Gastroesophageal sphincter (tissue), 4 donors: ENCODE results near the gene LYSMD3. TPM values are rescaled to one million over a fixed set of nuclear protein-coding genes. Genes with fewer than 3 reads are reported as not detected.

Experiments used
- ATAC-seq: fragments of 150-250 bp; one replicate; pipeline ENCODE4 v1.9.1; 2016; ENCODE audit warnings: mild to moderate bottlenecking, moderate library complexity
- H3K27ac ChIP-seq, 4 donors: fragments of 200-600 bp; sonication (generic) in 3 of 4; 1 replicate in 3 of 4; 2 replicates in 1 of 4; pipeline ENCODE4 v1.5.1; 2016 to 2019
- H3K27me3 ChIP-seq: fragments of 200-600 bp; sonication (generic); one replicate; pipeline ENCODE4 v1.5.1; 2019
- H3K36me3 ChIP-seq, 2 donors: fragments of 200-600 bp; sonication (generic); one replicate each; pipeline ENCODE4 v1.5.1; 2019; ENCODE audit warnings: control low read depth in 1 of 2
- H3K4me1 ChIP-seq, 3 donors: fragments of 200-600 bp; sonication (generic); 1 replicate in 2 of 3; 2 replicates in 1 of 3; pipeline ENCODE4 v1.5.1; 2016 to 2019; ENCODE audit warnings: control low read depth in 2 of 3
- H3K4me3 ChIP-seq, 2 donors: fragments of 200-600 bp; sonication (generic); one replicate each; pipeline ENCODE4 v1.5.1; 2019; ENCODE audit warnings: mild to moderate bottlenecking in 1 of 2, moderate library complexity in 1 of 2
- H3K9me3 ChIP-seq, 3 donors: fragments of 200-600 bp; sonication (generic); one replicate each; pipeline ENCODE4 v1.5.1; 2017 to 2019; ENCODE audit warnings: control low read depth in 2 of 3
- EP300 ChIP-seq: sonication (generic); formaldehyde crosslinking; IDR thresholded peaks from one replicate; pipeline ENCODE4 v1.6.1; 2017; ENCODE audit warnings: antibody characterized with exemption, mild to moderate bottlenecking
- POLR2A ChIP-seq, 2 donors: fragments of 450-650 bp; IDR thresholded peaks; one replicate each; pipeline ENCODE4 v1.6.1; 2017; ENCODE audit warnings: antibody characterized with exemption in 2 of 2, mild to moderate bottlenecking in 2 of 2, moderate library complexity in 1 of 2
- POLR2AphosphoS5 ChIP-seq: sonication (generic); formaldehyde crosslinking; IDR thresholded peaks from one replicate; pipeline ENCODE4 v1.6.1; 2017; ENCODE audit warnings: antibody characterized with exemption
- WGBS, 2 donors: methylation state at CpG; one replicate each; pipeline ENCODE4 v1.1.5; 2018; ENCODE audit warnings: low coverage in 1 of 2; 5-methylcytosine and 5-hydroxymethylcytosine counted together
- total RNA-seq, 4 donors: library from RNA; depleted of rRNA; stranded (reverse); fragments of >200 nt; gene quantifications; one replicate each; pipeline ENCODE4 v1.1.0, GENCODE V29; 2016
- TF ChIP-seq, protein P1 (sequence below), 4 experiments: fragments of 200-600 bp in 2 of 4; fragments of 450-650 bp in 2 of 4; sonication (generic) in 1 of 4; IDR thresholded peaks; one replicate each; pipeline ENCODE4 v1.5.1; 2017 to 2019; ENCODE audit warnings: antibody characterized with exemption in 4 of 4, mild to moderate bottlenecking in 2 of 4, moderate library complexity in 2 of 4

The LYSMD3 gene
- total RNA-seq, 4 donors from 2014 or later: 14.2 to 27.6 (median 22.0) TPM

DNA sequence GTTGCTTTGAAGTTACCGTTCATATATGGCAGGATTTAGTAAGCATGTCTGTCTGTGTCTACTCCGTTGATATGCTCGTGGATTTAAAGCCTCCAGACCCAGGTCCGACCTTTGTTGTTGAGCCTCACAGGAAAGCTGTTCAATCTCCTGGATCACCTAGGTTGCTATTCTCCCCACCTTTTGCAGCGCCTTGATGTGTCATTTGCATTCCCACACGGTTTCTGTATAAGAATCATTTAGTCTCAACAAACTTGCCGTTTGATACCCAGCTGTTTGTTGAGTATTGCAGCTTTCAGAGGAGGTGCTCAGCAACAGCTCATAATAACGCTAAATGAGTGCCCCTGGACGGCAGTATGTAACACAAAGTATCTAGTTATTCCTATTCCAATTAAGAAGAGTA, 28.0 kb upstream of the LYSMD3 start:
- Histone ChIP-seq H3K4me1 (peaks cover 0 to 17% (median 7%) of the 10 kb centered on the region in 3 donors), H3K27me3 (peaks cover 87% of the 10 kb centered on the region), H3K27ac (no peak overlapping the region), H3K4me3 (no peak overlapping the region), H3K9me3 (no peaks in the 10 kb centered on the region), H3K36me3 (no peaks in the 10 kb centered on the region)
- 9 to 22% methylated on average over 9 of the region's 9 CpGs for WGBS, 2 donors
- TF ChIP-seq, protein P1, sequence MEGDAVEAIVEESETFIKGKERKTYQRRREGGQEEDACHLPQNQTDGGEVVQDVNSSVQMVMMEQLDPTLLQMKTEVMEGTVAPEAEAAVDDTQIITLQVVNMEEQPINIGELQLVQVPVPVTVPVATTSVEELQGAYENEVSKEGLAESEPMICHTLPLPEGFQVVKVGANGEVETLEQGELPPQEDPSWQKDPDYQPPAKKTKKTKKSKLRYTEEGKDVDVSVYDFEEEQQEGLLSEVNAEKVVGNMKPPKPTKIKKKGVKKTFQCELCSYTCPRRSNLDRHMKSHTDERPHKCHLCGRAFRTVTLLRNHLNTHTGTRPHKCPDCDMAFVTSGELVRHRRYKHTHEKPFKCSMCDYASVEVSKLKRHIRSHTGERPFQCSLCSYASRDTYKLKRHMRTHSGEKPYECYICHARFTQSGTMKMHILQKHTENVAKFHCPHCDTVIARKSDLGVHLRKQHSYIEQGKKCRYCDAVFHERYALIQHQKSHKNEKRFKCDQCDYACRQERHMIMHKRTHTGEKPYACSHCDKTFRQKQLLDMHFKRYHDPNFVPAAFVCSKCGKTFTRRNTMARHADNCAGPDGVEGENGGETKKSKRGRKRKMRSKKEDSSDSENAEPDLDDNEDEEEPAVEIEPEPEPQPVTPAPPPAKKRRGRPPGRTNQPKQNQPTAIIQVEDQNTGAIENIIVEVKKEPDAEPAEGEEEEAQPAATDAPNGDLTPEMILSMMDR (IDR thresholded peaks at IDR 0.05): no peak
- no peak for TF ChIP-seq POLR2AphosphoS5
- ATAC-seq: no peak

DNA sequence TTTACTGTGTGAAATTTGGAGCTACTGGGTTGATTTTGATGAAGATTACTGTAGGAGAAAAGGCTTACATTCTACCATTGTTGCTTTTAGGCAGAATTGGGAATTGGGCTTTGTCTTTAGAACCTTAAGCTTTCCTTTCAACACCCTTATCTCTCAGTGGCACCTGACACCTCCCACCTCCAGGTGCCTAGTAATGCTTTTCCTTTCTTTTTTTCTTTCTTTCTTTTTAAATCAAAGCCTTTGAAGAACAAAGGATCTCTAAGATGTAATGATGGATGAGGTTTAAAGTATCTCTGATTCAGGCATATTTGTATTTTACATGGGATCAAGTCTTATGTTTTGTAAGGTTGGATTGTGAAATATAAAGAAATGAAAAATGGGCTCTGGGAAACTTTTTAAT, 26.3 kb upstream of the LYSMD3 start:
- Histone ChIP-seq H3K9me3 (no peaks in the 10 kb centered on the region), H3K27me3 (peaks cover 71% of the 10 kb centered on the region), H3K36me3 (no peaks in the 10 kb centered on the region), H3K4me3 (no peak overlapping the region), H3K4me1 (peaks cover 0 to 17% (median 7%) of the 10 kb centered on the region in 3 donors), H3K27ac (no peak overlapping the region)
- TF ChIP-seq EP300 (no peak), POLR2A (IDR thresholded peaks at IDR 0.05) (no peak)
- TF ChIP-seq, protein P1 (IDR thresholded peaks at IDR 0.05): no peak
- ATAC-seq: no peak

DNA sequence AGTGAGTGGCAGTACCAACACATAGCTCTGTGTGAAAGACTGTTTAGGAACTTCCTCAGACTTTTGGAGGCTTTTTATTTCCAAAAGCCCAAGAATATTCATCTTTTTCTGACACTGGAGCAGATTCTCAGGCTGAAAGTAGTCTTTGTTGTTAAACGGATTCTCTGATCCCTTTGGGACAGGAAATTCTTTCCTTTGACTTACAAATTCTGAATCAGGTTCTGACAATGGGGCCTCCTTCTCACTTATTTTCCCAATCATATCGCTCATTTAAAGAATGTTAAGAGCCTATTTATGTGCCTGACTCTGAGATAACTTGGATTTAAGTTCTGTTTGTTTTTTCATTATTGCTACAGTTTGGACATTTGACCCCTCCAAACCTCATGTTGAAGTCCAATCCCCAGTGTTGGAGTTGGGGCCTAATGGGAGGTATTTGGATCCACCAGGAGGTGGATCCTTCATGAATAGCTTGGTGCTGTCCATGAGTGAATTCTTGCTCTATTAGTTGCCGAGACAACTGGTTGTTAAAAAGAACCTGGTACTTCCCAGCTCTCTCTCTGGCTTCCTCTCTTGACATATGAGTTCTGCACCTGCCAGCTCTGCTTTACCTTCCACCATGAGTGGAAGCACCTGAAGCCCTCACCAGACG, 25.1 kb upstream of the LYSMD3 start:
- Histone ChIP-seq H3K9me3 (no peaks in the 10 kb centered on the region), H3K4me3 (no peak overlapping the region), H3K36me3 (no peaks in the 10 kb centered on the region), H3K27me3 (peaks cover 59% of the 10 kb centered on the region), H3K4me1 (peaks cover 0 to 17% (median 7%) of the 10 kb centered on the region in 3 donors), H3K27ac (no peak overlapping the region)
- no peak for TF ChIP-seq EP300
- 56 to 61% methylated on average over 3 to 4 of the region's 4 CpGs for WGBS, 2 donors
- ATAC-seq: no peak

DNA sequence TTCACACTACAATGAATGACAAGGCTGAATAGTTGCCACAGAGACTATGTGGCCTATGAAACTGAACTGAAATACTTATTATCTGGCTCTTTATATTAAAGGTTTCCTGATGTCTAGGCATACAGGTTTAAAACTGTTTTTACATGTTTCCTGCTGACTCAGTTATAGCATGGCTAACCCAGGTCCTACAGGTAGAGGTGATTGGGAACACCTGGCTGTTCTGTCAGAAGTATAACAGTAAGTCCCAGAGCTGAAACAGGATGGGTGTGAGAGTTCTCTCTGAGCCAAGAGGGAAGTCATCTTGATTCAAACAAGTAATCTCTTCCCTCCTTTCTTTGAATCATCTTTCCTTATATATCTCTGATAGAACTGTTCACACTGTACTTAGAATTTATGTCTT, 24.3 kb upstream of the LYSMD3 start:
- no peak overlapping the region for H3K27ac ChIP-seq
- TF ChIP-seq POLR2A (IDR thresholded peaks at IDR 0.05): no peak
- TF ChIP-seq, protein P1 (IDR thresholded peaks at IDR 0.05): no peak
- no peak for TF ChIP-seq EP300
- no peak for TF ChIP-seq POLR2AphosphoS5
- peaks cover 0 to 12% (median 4%) of the 10 kb centered on the region in 3 donors for H3K4me1 ChIP-seq
- H3K27me3 ChIP-seq: peaks cover 52% of the 10 kb centered on the region
- H3K4me3 ChIP-seq: no peak overlapping the region
- H3K36me3 ChIP-seq: no peaks in the 10 kb centered on the region
- ATAC-seq: no peak
- H3K9me3 ChIP-seq: no peaks in the 10 kb centered on the region

DNA sequence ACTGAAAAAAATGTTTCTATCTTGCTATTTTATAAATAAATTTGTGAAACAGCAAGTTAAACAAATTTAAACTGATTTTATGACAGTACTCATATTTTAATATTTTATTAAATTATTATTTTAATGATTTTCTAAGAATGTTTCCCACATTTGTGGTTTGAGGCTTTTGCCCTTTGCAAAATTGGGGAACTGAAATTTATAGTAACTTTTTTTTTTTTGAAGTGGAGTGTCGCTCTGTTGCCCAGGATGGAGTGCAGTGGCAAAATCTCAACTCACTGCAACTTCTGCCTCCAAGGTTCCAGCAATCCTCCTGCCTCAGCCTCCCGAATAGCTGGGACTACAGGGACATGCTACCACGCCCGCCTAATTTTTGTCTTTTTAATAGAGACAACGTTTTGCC, 22.0 kb upstream of the LYSMD3 start:
- H3K9me3 ChIP-seq: no peaks in the 10 kb centered on the region
- no peak for ATAC-seq
- TF ChIP-seq, protein P1 (IDR thresholded peaks at IDR 0.05): no peak
- TF ChIP-seq POLR2A (IDR thresholded peaks at IDR 0.05) (no peak), POLR2AphosphoS5 (no peak), EP300 (no peak)
- H3K27ac ChIP-seq: no peak overlapping the region
- no peaks in the 10 kb centered on the region for H3K36me3 ChIP-seq
- no peaks in the 10 kb centered on the region for H3K4me1 ChIP-seq
- 75 to 100% methylated on average over 2 to 5 of the region's 5 CpGs for WGBS, 2 donors
- no peak overlapping the region for H3K4me3 ChIP-seq
- peaks cover 35% of the 10 kb centered on the region for H3K27me3 ChIP-seq
